ENCODE results near the gene LMNTD2. TPM values are rescaled to one million over a fixed set of nuclear protein-coding genes. Genes with fewer than 3 reads are reported as not detected.

LMNTD2 gene
- total and polyA plus RNA-seq, 2 experiments from 2014 or later = 7.3 to 15.9 TPM

- peaks cover 1% of the 10 kb centered on the region for H3K27me3 ChIP-seq
- no peak for DNase-seq (ENCODE audit: low spot score)
- no peaks in the 10 kb centered on the region for H3K9me2 ChIP-seq (replicated peaks; ENCODE audit: insufficient read depth)
- no peaks in the 10 kb centered on the region for H3K9me3 ChIP-seq (ENCODE audit: low read depth)
- no peaks in the 10 kb centered on the region for H4K20me1 ChIP-seq (ENCODE audit: insufficient read depth, poor library complexity, severe bottlenecking)
- H2AFZ ChIP-seq = no peak overlapping the region
- no peak overlapping the region for H3K27ac ChIP-seq
- 81% methylated on average over 32 of the region's 32 CpGs for WGBS (ENCODE audit: low lambda C conversion rate, missing lambda C conversion rate)
- H3K79me2 ChIP-seq = no peaks in the 10 kb centered on the region
- TF ChIP-seq CTCF (IDR thresholded peaks at IDR 0.05; ENCODE audit: poor library complexity) = no peak
- no peak for TF ChIP-seq EZH2 (IDR thresholded peaks at IDR 0.05; ENCODE audit: borderline replicate concordance)
- TF ChIP-seq EZH2phosphoT487 (IDR thresholded peaks at IDR 0.05; ENCODE audit: low read depth, severe bottlenecking, unreplicated experiment) = no peak
- H3K4me3 ChIP-seq = no peak overlapping the region
- no peak overlapping the region for H3K4me2 ChIP-seq
- no peaks in the 10 kb centered on the region for H3K36me3 ChIP-seq (replicated peaks; ENCODE audit: insufficient read depth, low read depth)
- no peaks in the 10 kb centered on the region for H3K4me1 ChIP-seq (ENCODE audit: insufficient read depth)
Observed at GRCh38 chr11:548700-549603, 11.6 kb downstream of the LMNTD2 start.

- Histone ChIP-seq H3K9me3 (ENCODE audit: low read depth) (no peaks in the 10 kb centered on the region), H3K4me1 (ENCODE audit: insufficient read depth) (no peaks in the 10 kb centered on the region), H3K4me2 (no peak overlapping the region), H3K27me3 (no peaks in the 10 kb centered on the region), H4K20me1 (ENCODE audit: insufficient read depth, poor library complexity, severe bottlenecking) (no peaks in the 10 kb centered on the region), H3K36me3 (replicated peaks; ENCODE audit: insufficient read depth, low read depth) (no peaks in the 10 kb centered on the region), H3K27ac (no peak overlapping the region), H3K4me3 (no peak overlapping the region), H2AFZ (no peak overlapping the region), H3K79me2 (no peaks in the 10 kb centered on the region), H3K9me2 (replicated peaks; ENCODE audit: insufficient read depth) (no peaks in the 10 kb centered on the region)
- WGBS (ENCODE audit: low lambda C conversion rate, missing lambda C conversion rate) = 91% methylated on average over 11 of the region's 11 CpGs
- TF ChIP-seq EZH2 (IDR thresholded peaks at IDR 0.05; ENCODE audit: borderline replicate concordance) (no peak), EZH2phosphoT487 (IDR thresholded peaks at IDR 0.05; ENCODE audit: low read depth, severe bottlenecking, unreplicated experiment) (no peak), CTCF (IDR thresholded peaks at IDR 0.05; ENCODE audit: poor library complexity) (no peak)
- DNase-seq (ENCODE audit: low spot score) = no peak
Observed at GRCh38 chr11:545171-545570, 15.4 kb downstream of the LMNTD2 start.

GRCh38 chr11:544817-545166, 15.7 kb downstream of the LMNTD2 start:
- Histone ChIP-seq H4K20me1 (ENCODE audit: insufficient read depth, poor library complexity, severe bottlenecking) (no peaks in the 10 kb centered on the region), H3K79me2 (no peaks in the 10 kb centered on the region), H3K27me3 (no peaks in the 10 kb centered on the region), H3K9me2 (replicated peaks; ENCODE audit: insufficient read depth) (no peaks in the 10 kb centered on the region), H3K4me3 (no peak overlapping the region), H3K27ac (no peak overlapping the region), H3K36me3 (replicated peaks; ENCODE audit: insufficient read depth, low read depth) (no peaks in the 10 kb centered on the region), H3K4me1 (ENCODE audit: insufficient read depth) (no peaks in the 10 kb centered on the region), H2AFZ (no peak overlapping the region), H3K4me2 (no peak overlapping the region), H3K9me3 (ENCODE audit: low read depth) (no peaks in the 10 kb centered on the region)
- no peak for TF ChIP-seq EZH2phosphoT487 (IDR thresholded peaks at IDR 0.05; ENCODE audit: low read depth, severe bottlenecking, unreplicated experiment)
- no peak for TF ChIP-seq EZH2 (IDR thresholded peaks at IDR 0.05; ENCODE audit: borderline replicate concordance)
- TF ChIP-seq CTCF (IDR thresholded peaks at IDR 0.05; ENCODE audit: poor library complexity) = no peak
- DNase-seq (ENCODE audit: low spot score) = no peak
- WGBS (ENCODE audit: low lambda C conversion rate, missing lambda C conversion rate) = 89% methylated on average over 5 of the region's 5 CpGs
